ENCODE results near the gene SORBS2.
"Not testable (repeated sequence)": the region's sequence is repeated elsewhere in the genome, so short reads cannot be mapped to it uniquely, and the experiment has no call there.

SORBS2 gene

GRCh38 chr4:185737489-185738037, 74.4 kb downstream of the SORBS2 start:
- no peak for DNase-seq (ENCODE audit: low read depth)

GRCh38 chr4:185736882-185737281, 75.1 kb downstream of the SORBS2 start:
- no peak for DNase-seq (ENCODE audit: low read depth)

GRCh38 chr4:185735866-185736400, 76.1 kb downstream of the SORBS2 start:
- DNase-seq (ENCODE audit: low read depth): no peak

GRCh38 chr4:185734930-185735329, 77.1 kb downstream of the SORBS2 start:
- no peak for DNase-seq (ENCODE audit: low read depth)

- DNase-seq (ENCODE audit: low read depth): no peak
Observed at GRCh38 chr4:185734214-185734613, 77.8 kb downstream of the SORBS2 start.

- no peak for DNase-seq (ENCODE audit: low read depth)
Observed at GRCh38 chr4:185730849-185731608, 81.0 kb downstream of the SORBS2 start.

GRCh38 chr4:185730387-185730786, 81.6 kb downstream of the SORBS2 start:
- no peak for DNase-seq (ENCODE audit: low read depth)

GRCh38 chr4:185729391-185729804, 82.6 kb downstream of the SORBS2 start:
- no peak for DNase-seq (ENCODE audit: low read depth)

- no peak for DNase-seq (ENCODE audit: low read depth)
Observed at GRCh38 chr4:185728893-185729292, 83.1 kb downstream of the SORBS2 start.

- DNase-seq (ENCODE audit: low read depth): no peak
Observed at GRCh38 chr4:185726931-185727330, 85.1 kb downstream of the SORBS2 start.

GRCh38 chr4:185723631-185724260, 88.2 kb downstream of the SORBS2 start:
- DNase-seq (ENCODE audit: low read depth): no peak

- no peak for DNase-seq (ENCODE audit: low read depth)
Observed at GRCh38 chr4:185722029-185722316, 90.0 kb downstream of the SORBS2 start.

GRCh38 chr4:185721190-185722028, 90.6 kb downstream of the SORBS2 start:
- DNase-seq (ENCODE audit: low read depth): no peak

GRCh38 chr4:185719500-185719858, 92.5 kb downstream of the SORBS2 start:
- DNase-seq (ENCODE audit: low read depth): no peak

GRCh38 chr4:185718578-185719499, 93.2 kb downstream of the SORBS2 start:
- no peak for DNase-seq (ENCODE audit: low read depth)

GRCh38 chr4:185717377-185717741, 94.6 kb downstream of the SORBS2 start:
- DNase-seq (ENCODE audit: low read depth): no peak

GRCh38 chr4:185716577-185717376, 95.2 kb downstream of the SORBS2 start:
- DNase-seq (ENCODE audit: low read depth): no peak

GRCh38 chr4:185716141-185716551, 95.8 kb downstream of the SORBS2 start:
- DNase-seq (ENCODE audit: low read depth): no peak

- DNase-seq (ENCODE audit: low read depth): not testable (repeated sequence)
Observed at GRCh38 chr4:185714524-185714923, 97.5 kb downstream of the SORBS2 start.

- no peak for DNase-seq (ENCODE audit: low read depth)
Observed at GRCh38 chr4:185713731-185714130, 98.3 kb downstream of the SORBS2 start.

GRCh38 chr4:185713272-185713671, 98.7 kb downstream of the SORBS2 start:
- no peak for DNase-seq (ENCODE audit: low read depth)
